Measurements from ENCODE around the gene CASZ1. TPM values are rescaled to one million over a fixed set of nuclear protein-coding genes. Genes with fewer than 3 reads are reported as not detected.
A peak's percentile ranks its signal among the peaks of the same experiment; 100 is the strongest.

Gene CASZ1
- total RNA-seq, 1 experiment from 2014 or later: 15.2 TPM

DNA sequence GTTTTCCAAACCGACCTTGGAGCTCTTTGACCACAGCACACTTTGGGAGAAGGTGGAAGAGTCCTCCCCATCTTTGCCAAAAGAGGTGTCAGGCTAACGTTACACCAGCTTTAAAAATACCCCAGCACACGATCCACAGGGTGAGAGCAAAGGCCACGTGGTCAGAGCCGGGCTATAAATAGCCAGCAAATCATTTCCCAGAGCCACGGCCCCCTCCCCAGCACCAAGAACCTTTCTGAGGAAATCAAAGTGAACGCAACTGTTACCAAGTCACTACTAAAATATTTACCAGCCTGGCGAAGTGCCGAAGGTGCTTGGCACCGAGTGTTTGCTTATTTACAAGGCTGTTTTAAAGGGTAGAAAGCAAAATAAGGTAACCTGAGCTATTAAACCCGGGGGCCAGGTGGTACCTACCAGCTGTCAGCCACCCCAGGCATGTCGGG, 72.4 kb downstream of the CASZ1 start:
- Histone ChIP-seq H3K4me3 (no peak overlapping the region), H3K4me2 (peak overlapping the region; percentile 23), H4K20me1 (ENCODE audit: insufficient read depth) (no peaks in the 10 kb centered on the region), H3K27me3 (ENCODE audit: insufficient read depth, low read depth) (no peaks in the 10 kb centered on the region), H3F3A (ENCODE audit: insufficient read depth, low read depth) (no peaks in the 10 kb centered on the region), H3K9me2 (ENCODE audit: insufficient read depth) (no peaks in the 10 kb centered on the region), H3K79me2 (ENCODE audit: low read depth) (no peaks in the 10 kb centered on the region), H3K9me3 (ENCODE audit: insufficient read depth, low read depth) (no peaks in the 10 kb centered on the region), H3K27ac (no peak overlapping the region), H3K36me3 (ENCODE audit: low read depth) (no peaks in the 10 kb centered on the region), H2AFZ (no peak overlapping the region), H3K4me1 (replicated peaks; ENCODE audit: insufficient read depth) (peaks cover 14% of the 10 kb centered on the region)
- ChIA-PET CTCF (no interaction called here), POLR2A (ENCODE audit: unreplicated experiment) (no interaction called here)
- TF ChIP-seq CTCF (conservative IDR thresholded peaks at IDR 0.05) (no peak), EZH2 (IDR thresholded peaks at IDR 0.05; ENCODE audit: low read depth) (no peak)
- BruUV-seq (replicated peaks): no TSS peak
- intact Hi-C loops (cut with micrococcal nuclease; ENCODE audit: unreplicated experiment): no loop called here
- DNase-seq: peak in 1 of 2 experiments; percentile 75

DNA sequence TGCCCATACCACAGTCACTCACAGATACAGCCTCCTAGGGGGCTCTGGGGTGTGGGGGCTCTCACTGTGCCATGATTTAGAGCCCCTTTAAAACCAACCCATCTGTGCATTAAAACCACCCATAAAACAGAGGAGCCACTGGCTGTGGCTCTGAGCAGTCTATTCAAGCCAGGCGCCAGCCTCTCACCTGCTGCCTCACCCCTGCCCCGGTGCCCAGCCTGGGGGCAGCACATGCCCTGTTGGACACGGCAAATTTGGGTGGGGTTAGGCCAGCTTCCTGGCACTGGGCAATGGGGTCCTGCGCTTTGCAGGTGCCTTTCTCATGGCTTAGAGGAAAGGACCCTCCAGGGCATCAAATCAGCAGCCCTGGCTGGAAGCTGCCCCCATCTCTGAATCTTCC, 73.1 kb downstream of the CASZ1 start:
- Histone ChIP-seq H3K36me3 (ENCODE audit: low read depth) (no peaks in the 10 kb centered on the region), H3K27me3 (ENCODE audit: insufficient read depth, low read depth) (no peaks in the 10 kb centered on the region), H3K4me1 (replicated peaks; ENCODE audit: insufficient read depth) (peaks cover 14% of the 10 kb centered on the region), H2AFZ (no peak overlapping the region), H4K20me1 (ENCODE audit: insufficient read depth) (no peaks in the 10 kb centered on the region), H3K9me3 (ENCODE audit: insufficient read depth, low read depth) (no peaks in the 10 kb centered on the region), H3K9me2 (ENCODE audit: insufficient read depth) (no peaks in the 10 kb centered on the region), H3K4me3 (no peak overlapping the region), H3F3A (ENCODE audit: insufficient read depth, low read depth) (no peaks in the 10 kb centered on the region), H3K27ac (no peak overlapping the region), H3K4me2 (no peak overlapping the region), H3K79me2 (ENCODE audit: low read depth) (no peaks in the 10 kb centered on the region)
- TF ChIP-seq EZH2 (IDR thresholded peaks at IDR 0.05; ENCODE audit: low read depth) (no peak), CTCF (conservative IDR thresholded peaks at IDR 0.05) (no peak)
- CTCF ChIA-PET: no interaction called here
- intact Hi-C loops (cut with micrococcal nuclease; ENCODE audit: unreplicated experiment): no loop called here
- POLR2A ChIA-PET (ENCODE audit: unreplicated experiment): no interaction called here
- DNase-seq: no peak
- no TSS peak for BruUV-seq (replicated peaks)

DNA sequence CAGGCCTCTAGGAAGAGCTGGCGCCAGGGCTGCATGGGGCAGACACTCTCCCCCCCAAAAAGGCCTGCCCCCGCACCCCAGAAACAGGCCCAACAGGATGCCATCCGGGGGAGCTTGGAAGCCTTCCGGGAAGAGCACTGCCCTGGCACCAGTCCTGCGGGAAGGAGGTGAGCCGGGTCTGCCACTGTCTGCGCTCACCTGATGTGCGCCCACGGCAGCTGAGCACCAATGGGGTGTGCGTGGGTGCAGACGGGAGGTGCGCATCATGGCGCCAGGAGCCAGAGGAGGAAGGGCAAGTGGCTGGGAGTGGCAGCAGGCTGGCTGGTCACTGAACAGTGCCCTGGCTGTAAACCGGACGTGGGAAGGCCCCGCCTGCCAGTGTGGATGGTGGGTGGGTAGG, 73.6 kb downstream of the CASZ1 start:
- Histone ChIP-seq H3K79me2 (ENCODE audit: low read depth) (no peaks in the 10 kb centered on the region), H3K4me1 (replicated peaks; ENCODE audit: insufficient read depth) (peaks cover 14% of the 10 kb centered on the region), H4K20me1 (ENCODE audit: insufficient read depth) (no peaks in the 10 kb centered on the region), H3K4me2 (no peak overlapping the region), H3K36me3 (ENCODE audit: low read depth) (no peaks in the 10 kb centered on the region), H3K4me3 (no peak overlapping the region), H3K27me3 (ENCODE audit: insufficient read depth, low read depth) (no peaks in the 10 kb centered on the region), H3K9me3 (ENCODE audit: insufficient read depth, low read depth) (no peaks in the 10 kb centered on the region), H3F3A (ENCODE audit: insufficient read depth, low read depth) (no peaks in the 10 kb centered on the region), H3K9me2 (ENCODE audit: insufficient read depth) (no peaks in the 10 kb centered on the region), H2AFZ (no peak overlapping the region), H3K27ac (no peak overlapping the region)
- TF ChIP-seq EZH2 (IDR thresholded peaks at IDR 0.05; ENCODE audit: low read depth): no peak
- BruUV-seq (replicated peaks): no TSS peak
- POLR2A ChIA-PET (ENCODE audit: unreplicated experiment): no interaction called here
- intact Hi-C loops (cut with micrococcal nuclease; ENCODE audit: unreplicated experiment): no loop called here
- no peak for DNase-seq
- CTCF ChIA-PET: no interaction called here

Measured in PC-9 (cell line).